Fibroblast of upper back skin (primary cell): ENCODE measurements around the gene ASB5.
"Not testable (repeated sequence)": the region's sequence is repeated elsewhere in the genome, so short reads cannot be mapped to it uniquely, and the experiment has no call there.

Experiments
- DNase-seq: peaks from one replicate; pipeline ENCODE4 v3.0.0-alpha.2; 2013

Gene ASB5

GRCh38 chr4:176276710-176277109, 7.7 kb upstream of the ASB5 start:
- DNase-seq, result no peak

GRCh38 chr4:176274441-176274840, 5.4 kb upstream of the ASB5 start:
- peak; percentile 57 for DNase-seq

- peak; percentile 55 for DNase-seq
Measured at GRCh38 chr4:176273736-176274135, 4.7 kb upstream of the ASB5 start.

GRCh38 chr4:176272799-176273198, 3.8 kb upstream of the ASB5 start:
- no peak for DNase-seq

- peak; percentile 67 for DNase-seq
Measured at GRCh38 chr4:176271749-176272148, 2.7 kb upstream of the ASB5 start.

GRCh38 chr4:176270669-176271068, 1.6 kb upstream of the ASB5 start:
- peak; percentile 100 for DNase-seq

GRCh38 chr4:176266026-176266425, 3.0 kb downstream of the ASB5 start:
- DNase-seq, result no peak

- DNase-seq, result no peak
Measured at GRCh38 chr4:176262243-176262642, 6.8 kb downstream of the ASB5 start.

- peak; percentile 68 for DNase-seq
Measured at GRCh38 chr4:176261481-176261880, 7.5 kb downstream of the ASB5 start.

- no peak for DNase-seq
Measured at GRCh38 chr4:176261018-176261417, 8.0 kb downstream of the ASB5 start.

GRCh38 chr4:176259330-176260090, 9.5 kb downstream of the ASB5 start:
- DNase-seq, result peak; percentile 85

GRCh38 chr4:176258135-176258534, 10.9 kb downstream of the ASB5 start:
- DNase-seq, result no peak

GRCh38 chr4:176256921-176257320, 12.1 kb downstream of the ASB5 start:
- DNase-seq, result no peak

- no peak for DNase-seq
Measured at GRCh38 chr4:176242764-176243347, 26.2 kb downstream of the ASB5 start.

- DNase-seq, result no peak
Measured at GRCh38 chr4:176241703-176242102, 27.3 kb downstream of the ASB5 start.

- peak; percentile 36 for DNase-seq
Measured at GRCh38 chr4:176238826-176239225, 30.2 kb downstream of the ASB5 start.

- peak; percentile 86 for DNase-seq
Measured at GRCh38 chr4:176238157-176238610, 30.8 kb downstream of the ASB5 start.

- DNase-seq, result no peak
Measured at GRCh38 chr4:176236946-176237345, 32.1 kb downstream of the ASB5 start.

- DNase-seq, result no peak
Measured at GRCh38 chr4:176230836-176231235, 38.2 kb downstream of the ASB5 start.

- DNase-seq, result no peak
Measured at GRCh38 chr4:176229645-176230044, 39.4 kb downstream of the ASB5 start.

GRCh38 chr4:176226736-176227135, 42.3 kb downstream of the ASB5 start:
- DNase-seq, result no peak

GRCh38 chr4:176223561-176223960, 45.5 kb downstream of the ASB5 start:
- no peak for DNase-seq

- no peak for DNase-seq
Measured at GRCh38 chr4:176222149-176222548, 46.9 kb downstream of the ASB5 start.

- no peak for DNase-seq
Measured at GRCh38 chr4:176217510-176217909, 51.5 kb downstream of the ASB5 start.

GRCh38 chr4:176212351-176212750, 56.7 kb downstream of the ASB5 start:
- not testable (repeated sequence) for DNase-seq
